Activated naive CD8-positive, alpha-beta T cell treated with anti-CD3 and anti-CD28 coated beads, Interleukin-2, amount 50 U/mL, for 16 hours (primary cell): ENCODE measurements around the gene LYZ.

Source experiments
- DNase-seq: peaks from one replicate; pipeline ENCODE4 v3.0.0-alpha.2; 2020; ENCODE audit warnings: low read depth, low spot score

Gene LYZ

DNA sequence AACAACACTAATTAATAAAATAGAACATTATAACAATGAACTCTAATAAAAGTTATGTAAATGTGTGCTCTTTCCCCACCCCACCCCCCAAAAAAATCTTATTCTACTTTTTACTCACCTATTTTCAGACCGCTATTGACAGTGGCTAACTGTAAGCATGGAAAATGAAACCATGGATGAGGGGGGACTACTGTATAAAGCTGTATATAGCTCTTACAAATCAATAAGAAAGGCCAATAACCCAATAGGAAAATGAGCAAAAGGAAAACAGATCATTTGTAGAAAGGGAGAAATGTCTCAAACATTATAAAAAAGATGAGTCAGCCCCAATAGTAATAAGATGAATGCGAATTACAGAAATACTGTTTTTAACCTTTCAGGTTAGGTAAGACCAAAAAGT is 38.7 kb downstream of the LYZ start:
- DNase-seq: no peak

DNA sequence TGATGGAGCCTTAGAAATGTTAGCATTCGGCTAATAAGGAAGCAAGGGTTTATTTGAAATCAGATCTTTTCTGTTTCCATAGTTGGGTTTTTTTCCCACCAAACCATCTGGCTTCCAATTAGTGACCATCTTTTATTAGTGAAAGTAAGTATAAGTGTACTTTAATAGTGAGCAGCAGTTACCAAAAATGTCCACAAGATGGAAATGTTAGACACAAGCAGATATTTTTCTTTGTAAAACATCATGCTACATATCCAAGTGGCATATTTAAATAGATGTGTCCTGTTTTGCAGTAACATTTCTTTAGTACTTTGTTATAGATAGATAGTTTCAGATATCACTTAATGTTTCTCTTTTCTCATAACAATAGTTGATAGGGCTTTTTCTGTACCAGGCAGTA is 40.2 kb downstream of the LYZ start:
- DNase-seq: no peak

DNA sequence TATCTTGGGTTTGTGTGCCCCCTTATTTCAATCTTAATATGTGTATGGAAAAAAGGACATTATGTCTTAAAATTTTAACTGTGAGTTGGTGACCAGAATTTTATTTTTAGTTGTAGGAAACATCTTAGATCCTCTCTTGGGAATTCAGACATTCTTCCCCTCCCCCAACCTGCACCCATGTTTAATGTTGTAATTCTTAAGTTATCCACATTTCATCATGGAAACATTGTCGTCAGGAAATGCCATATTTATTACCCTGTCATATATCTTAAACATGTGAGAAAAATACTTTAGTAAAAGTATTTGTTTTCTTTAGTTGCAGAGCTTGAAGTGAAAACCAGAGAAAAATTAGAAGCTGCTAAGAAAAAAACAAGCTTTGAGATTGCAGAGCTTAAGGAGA is 41.6 kb downstream of the LYZ start:
- no peak for DNase-seq

DNA sequence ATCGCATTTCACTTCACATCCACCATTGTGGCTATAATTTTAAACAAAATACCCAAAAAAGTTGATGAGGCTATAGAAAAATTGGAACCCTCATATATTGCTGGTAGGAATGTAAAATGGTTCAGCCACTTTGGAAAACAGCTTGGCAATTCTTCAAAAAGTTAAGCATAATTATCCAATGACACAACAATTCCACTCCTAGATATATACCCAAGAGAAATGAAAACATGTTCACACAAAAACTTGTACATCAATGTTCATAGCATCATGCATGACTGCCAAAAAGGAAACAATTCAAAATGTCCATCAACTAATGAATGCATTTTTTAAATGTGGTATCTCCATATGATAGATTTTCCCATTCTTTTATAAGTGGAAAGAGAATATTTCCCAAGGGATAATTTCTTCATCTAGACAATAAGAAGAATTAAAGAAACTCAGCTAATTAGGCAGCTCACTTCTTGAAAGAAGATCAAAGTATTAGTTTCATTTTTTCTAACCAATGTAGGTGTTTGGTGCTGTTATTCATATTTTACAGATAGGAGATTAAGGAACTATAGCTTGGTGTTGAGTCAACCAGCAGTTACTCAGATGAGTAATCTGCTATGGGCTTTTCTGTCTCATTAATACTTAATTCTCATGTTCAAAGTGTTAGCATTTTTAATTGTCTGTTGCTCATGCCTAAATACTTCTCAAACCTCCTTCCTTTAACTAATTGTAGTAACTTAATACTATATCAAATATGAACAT is 44.2 kb downstream of the LYZ start:
- no peak for DNase-seq

DNA sequence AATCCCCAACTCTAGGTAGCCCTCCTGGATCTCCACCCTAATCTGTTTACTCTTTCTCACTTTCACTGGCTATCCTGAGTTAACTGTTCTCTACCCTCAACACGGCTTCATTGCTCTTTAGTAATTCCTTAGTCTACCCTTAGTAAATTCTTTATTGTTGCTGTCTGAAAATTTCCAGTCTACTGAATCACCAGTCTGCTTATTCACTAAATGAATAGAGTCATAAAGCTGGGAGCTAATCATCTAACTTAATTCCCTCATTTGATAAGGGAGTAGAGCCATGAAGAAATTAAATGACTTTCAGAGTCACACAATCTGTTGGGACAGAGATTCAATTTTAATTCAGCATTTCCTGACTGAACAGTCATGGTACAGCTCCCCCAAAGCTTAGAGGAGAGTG is 47.9 kb downstream of the LYZ start:
- no peak for DNase-seq

DNA sequence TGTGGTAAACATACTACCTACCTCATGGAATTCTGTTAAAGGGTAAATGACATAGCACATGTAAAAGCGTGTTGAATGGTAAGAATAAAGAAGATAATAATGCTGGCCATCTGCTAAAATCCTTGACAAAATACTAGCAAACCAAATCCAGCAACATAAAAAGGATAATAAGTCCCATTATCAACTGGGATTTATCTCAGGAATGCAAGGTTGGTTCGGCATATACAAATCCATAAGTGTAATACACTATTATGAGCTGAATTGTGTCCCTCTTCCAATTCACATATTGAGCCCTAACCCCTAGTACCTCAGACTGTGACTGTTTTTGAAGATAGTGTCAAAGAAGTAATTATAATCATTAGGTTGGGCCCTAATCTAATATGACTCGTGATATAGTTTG is 48.8 kb downstream of the LYZ start:
- DNase-seq: no peak

DNA sequence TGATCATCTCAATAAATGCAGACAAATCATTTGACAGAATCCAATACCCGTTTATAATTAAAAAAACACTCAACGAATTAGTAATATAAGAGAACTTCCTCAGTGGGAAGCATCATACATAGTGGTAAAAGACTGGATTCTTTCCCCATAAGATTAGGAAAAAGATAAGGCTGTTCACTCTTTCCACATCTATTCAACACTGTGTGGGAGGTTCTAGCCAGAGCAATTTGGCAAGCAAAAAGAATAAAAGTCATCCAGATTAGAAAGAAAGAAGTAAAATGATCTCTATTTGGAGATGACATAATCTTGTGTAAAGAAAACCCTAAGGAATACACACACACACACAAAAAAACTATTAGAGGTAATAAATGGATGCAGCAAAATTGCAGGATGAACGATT is 49.8 kb downstream of the LYZ start:
- DNase-seq: no peak

DNA sequence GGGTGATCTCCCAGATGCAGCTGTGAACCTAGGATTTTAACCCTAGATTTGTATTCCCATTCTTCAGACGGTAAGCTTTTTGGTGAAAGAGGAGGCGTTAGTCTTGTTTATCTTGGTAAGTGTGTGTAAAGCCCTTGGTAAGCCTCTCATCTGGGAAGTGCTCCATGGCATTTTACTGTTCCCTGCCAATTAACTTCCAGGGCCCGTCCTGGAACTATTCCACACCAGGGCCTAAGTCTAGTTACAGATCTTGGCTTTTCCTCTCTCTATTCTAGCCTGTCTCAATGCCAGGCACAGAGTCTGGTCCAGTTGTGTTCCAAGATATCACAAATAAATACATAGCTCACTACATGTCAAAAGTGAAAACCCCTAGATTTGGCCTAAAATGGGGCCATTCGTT is 53.8 kb downstream of the LYZ start:
- DNase-seq: no peak
